HL-60 (cell line): ENCODE results near the gene CASP8AP2.

Source experiments
- DNase-seq, 2 experiments: peaks; one replicate each; pipeline ENCODE4 v3.0.0-alpha.2; 2010 to 2020; ENCODE audit warnings: low read depth in 1 of 2, low spot score in 1 of 2
- H3K27ac ChIP-seq: fragments of 250-450 bp; sonication (Bioruptor Pico); replicated peaks from 2 replicates; pipeline ENCODE4 v1.5.1; 2020; ENCODE audit warnings: mild to moderate bottlenecking, moderate library complexity
- H3K27me3 ChIP-seq: fragments of 250-450 bp; sonication (Bioruptor Pico); 2 replicates; pipeline ENCODE4 v1.5.1; 2021; ENCODE audit warnings: mild to moderate bottlenecking, moderate library complexity; ENCODE audit not compliant: insufficient read depth, poor library complexity, severe bottlenecking
- H3K4me3 ChIP-seq: replicated peaks from 2 replicates; pipeline ENCODE4 v1.5.1; 2011; ENCODE audit warnings: mild to moderate bottlenecking, control low read depth, low read length; ENCODE audit not compliant: insufficient read depth
- CTCF ChIP-seq: IDR thresholded peaks from one replicate; pipeline ENCODE4 v1.5.1; 2011; ENCODE audit warnings: low read length, control low read depth, inconsistent platforms; ENCODE audit not compliant: insufficient read depth
- GABPA ChIP-seq: IDR thresholded peaks from 2 replicates; pipeline ENCODE4 v1.6.1; 2012; ENCODE audit warnings: low read depth
- POLR2AphosphoS5 ChIP-seq: IDR thresholded peaks from 2 replicates; pipeline ENCODE4 v1.6.1; 2012; ENCODE audit warnings: low read depth
- REST ChIP-seq: IDR thresholded peaks from 2 replicates; pipeline ENCODE4 v1.6.1; 2012; ENCODE audit warnings: low read depth; ENCODE audit not compliant: insufficient replicate concordance
- SPI1 ChIP-seq: IDR thresholded peaks from 2 replicates; pipeline ENCODE4 v1.6.1; 2012; ENCODE audit warnings: low read depth, mild to moderate bottlenecking, borderline replicate concordance

Gene CASP8AP2

GRCh38 chr6:89874438-89874837, 44.8 kb downstream of the CASP8AP2 start:
- no peak for TF ChIP-seq REST
- TF ChIP-seq GABPA = no peak
- no peak for TF ChIP-seq SPI1
- TF ChIP-seq CTCF = no peak
- TF ChIP-seq POLR2AphosphoS5 = no peak
- Histone ChIP-seq H3K27me3 (no peaks in the 10 kb centered on the region), H3K27ac (no peak overlapping the region), H3K4me3 (no peak overlapping the region)
- DNase-seq = no peak

- no peak overlapping the region for H3K27ac ChIP-seq
- no peak for DNase-seq
- TF ChIP-seq REST (no peak), CTCF (no peak), SPI1 (no peak), GABPA (no peak), POLR2AphosphoS5 (no peak)
Measured at GRCh38 chr6:89886378-89887120, 56.9 kb downstream of the CASP8AP2 start.

GRCh38 chr6:89887452-89888137, 57.9 kb downstream of the CASP8AP2 start:
- DNase-seq = peak; percentile 5 to 7
- TF ChIP-seq CTCF (no peak), POLR2AphosphoS5 (no peak), SPI1 (no peak), REST (no peak), GABPA (no peak)
- no peak overlapping the region for H3K27ac ChIP-seq
- peaks cover 9% of the 10 kb centered on the region for H3K27me3 ChIP-seq
- no peak overlapping the region for H3K4me3 ChIP-seq

More at GRCh38 chr6:89886378-89887120, 56.9 kb downstream of the CASP8AP2 start:
- H3K27me3 ChIP-seq = peaks cover 9% of the 10 kb centered on the region
- H3K4me3 ChIP-seq = no peak overlapping the region
